ENCODE measurements around the gene GALR2.
A peak's percentile ranks its signal among the peaks of the same experiment; 100 is the strongest.

Gene GALR2

GRCh38 chr17:76085731-76086366 is 11.3 kb downstream of the GALR2 start:
- no peak for TF ChIP-seq POU2F2 (IDR thresholded peaks at IDR 0.05; ENCODE audit: low read depth, low read length)
- no peak for TF ChIP-seq PAX5 (IDR thresholded peaks at IDR 0.05; ENCODE audit: insufficient read depth, low read length, severe bottlenecking)
- no peak for TF ChIP-seq SPI1 (IDR thresholded peaks at IDR 0.05; ENCODE audit: low read depth, low read length)
- no peak for TF ChIP-seq POLR2A (IDR thresholded peaks at IDR 0.05; ENCODE audit: low read depth, low read length)
- no peak for TF ChIP-seq TAF1 (IDR thresholded peaks at IDR 0.05; ENCODE audit: low read depth, low read length)
- TF ChIP-seq POLR2AphosphoS5 (IDR thresholded peaks at IDR 0.05; ENCODE audit: low read depth, low read length), result no peak
- no peak for DNase-seq (ENCODE audit: insufficient read length, low spot score)
- FAIRE-seq, result no peak

GRCh38 chr17:76086384-76086783 is 11.8 kb downstream of the GALR2 start:
- FAIRE-seq (no peak), DNase-seq (ENCODE audit: insufficient read length, low spot score) (no peak)
- TF ChIP-seq POLR2A (IDR thresholded peaks at IDR 0.05; ENCODE audit: low read depth, low read length) (no peak), TAF1 (IDR thresholded peaks at IDR 0.05; ENCODE audit: low read depth, low read length) (no peak), POU2F2 (IDR thresholded peaks at IDR 0.05; ENCODE audit: low read depth, low read length) (no peak), POLR2AphosphoS5 (IDR thresholded peaks at IDR 0.05; ENCODE audit: low read depth, low read length) (no peak), SPI1 (IDR thresholded peaks at IDR 0.05; ENCODE audit: low read depth, low read length) (no peak), PAX5 (IDR thresholded peaks at IDR 0.05; ENCODE audit: insufficient read depth, low read length, severe bottlenecking) (no peak)

GRCh38 chr17:76087531-76087930 is 12.9 kb downstream of the GALR2 start:
- DNase-seq (ENCODE audit: insufficient read length, low spot score), result no peak
- FAIRE-seq, result no peak
- no peak for TF ChIP-seq SPI1 (IDR thresholded peaks at IDR 0.05; ENCODE audit: low read depth, low read length)
- TF ChIP-seq TAF1 (IDR thresholded peaks at IDR 0.05; ENCODE audit: low read depth, low read length), result no peak
- TF ChIP-seq POLR2AphosphoS5 (IDR thresholded peaks at IDR 0.05; ENCODE audit: low read depth, low read length), result no peak
- TF ChIP-seq PAX5 (IDR thresholded peaks at IDR 0.05; ENCODE audit: insufficient read depth, low read length, severe bottlenecking), result no peak
- no peak for TF ChIP-seq POU2F2 (IDR thresholded peaks at IDR 0.05; ENCODE audit: low read depth, low read length)
- TF ChIP-seq POLR2A (IDR thresholded peaks at IDR 0.05; ENCODE audit: low read depth, low read length), result no peak

GRCh38 chr17:76088041-76088867 is 13.7 kb downstream of the GALR2 start:
- TF ChIP-seq PAX5 (IDR thresholded peaks at IDR 0.05; ENCODE audit: insufficient read depth, low read length, severe bottlenecking), result no peak
- FAIRE-seq (no peak), DNase-seq (ENCODE audit: insufficient read length, low spot score) (peak; percentile 22)

GRCh38 chr17:76088868-76089576 is 14.4 kb downstream of the GALR2 start:
- no peak for DNase-seq (ENCODE audit: insufficient read length, low spot score)
- no peak for TF ChIP-seq POLR2AphosphoS5 (IDR thresholded peaks at IDR 0.05; ENCODE audit: low read depth, low read length)
- no peak for TF ChIP-seq POLR2A (IDR thresholded peaks at IDR 0.05; ENCODE audit: low read depth, low read length)
- TF ChIP-seq TAF1 (IDR thresholded peaks at IDR 0.05; ENCODE audit: low read depth, low read length), result no peak
- TF ChIP-seq POU2F2 (IDR thresholded peaks at IDR 0.05; ENCODE audit: low read depth, low read length), result no peak
- TF ChIP-seq SPI1 (IDR thresholded peaks at IDR 0.05; ENCODE audit: low read depth, low read length), result no peak
- no peak for TF ChIP-seq PAX5 (IDR thresholded peaks at IDR 0.05; ENCODE audit: insufficient read depth, low read length, severe bottlenecking)
- no peak for FAIRE-seq

- no peak for DNase-seq (ENCODE audit: insufficient read length, low spot score)
- no peak for FAIRE-seq
- TF ChIP-seq POLR2A (IDR thresholded peaks at IDR 0.05; ENCODE audit: low read depth, low read length), result no peak
- no peak for TF ChIP-seq POLR2AphosphoS5 (IDR thresholded peaks at IDR 0.05; ENCODE audit: low read depth, low read length)
Measured at GRCh38 chr17:76089680-76090516, 15.3 kb downstream of the GALR2 start.

- TF ChIP-seq SPI1 (IDR thresholded peaks at IDR 0.05; ENCODE audit: low read depth, low read length) (no peak), TAF1 (IDR thresholded peaks at IDR 0.05; ENCODE audit: low read depth, low read length) (no peak), PAX5 (IDR thresholded peaks at IDR 0.05; ENCODE audit: insufficient read depth, low read length, severe bottlenecking) (no peak), POLR2AphosphoS5 (IDR thresholded peaks at IDR 0.05; ENCODE audit: low read depth, low read length) (no peak), POU2F2 (IDR thresholded peaks at IDR 0.05; ENCODE audit: low read depth, low read length) (no peak), POLR2A (IDR thresholded peaks at IDR 0.05; ENCODE audit: low read depth, low read length) (no peak)
- no peak for FAIRE-seq
- DNase-seq (ENCODE audit: insufficient read length, low spot score), result no peak
Measured at GRCh38 chr17:76090517-76091129, 16.0 kb downstream of the GALR2 start.

GRCh38 chr17:76091526-76092286 is 17.1 kb downstream of the GALR2 start:
- TF ChIP-seq POLR2AphosphoS5 (IDR thresholded peaks at IDR 0.05; ENCODE audit: low read depth, low read length) (no peak), POLR2A (IDR thresholded peaks at IDR 0.05; ENCODE audit: low read depth, low read length) (no peak), SPI1 (IDR thresholded peaks at IDR 0.05; ENCODE audit: low read depth, low read length) (no peak), POU2F2 (IDR thresholded peaks at IDR 0.05; ENCODE audit: low read depth, low read length) (no peak), TAF1 (IDR thresholded peaks at IDR 0.05; ENCODE audit: low read depth, low read length) (no peak), PAX5 (IDR thresholded peaks at IDR 0.05; ENCODE audit: insufficient read depth, low read length, severe bottlenecking) (no peak)
- no peak for DNase-seq (ENCODE audit: insufficient read length, low spot score)
- no peak for FAIRE-seq

All from GM12891 (cell line).